HepG2 (cell line): ENCODE data around the gene TMEM127. TPM values are rescaled to one million over a fixed set of nuclear protein-coding genes. Genes with fewer than 3 reads are reported as not detected.

Source experiments
- AGO2 ChIP-seq: fragments of 200-400 bp; formaldehyde crosslinking; optimal IDR thresholded peaks from 2 replicates; pipeline ENCODE3; 2017; ENCODE audit warnings: mild to moderate bottlenecking, low read depth, low read length, moderate library complexity
- ARID3A ChIP-seq: IDR thresholded peaks from 2 replicates; pipeline ENCODE4 v1.6.1; 2012; ENCODE audit warnings: low read depth, low read length, improper control_type of control experiment
- ATF5 ChIP-seq: sonication (generic); formaldehyde crosslinking; IDR thresholded peaks from 2 replicates; pipeline ENCODE4 v1.4.0; 2020; ENCODE audit warnings: mild to moderate bottlenecking, low read depth, missing genetic modification reagents
- DNMT3B ChIP-seq: conservative IDR thresholded peaks from 2 replicates; pipeline ENCODE4 v1.6.1; 2016; ENCODE audit warnings: missing biosample characterization, control low read depth
- FUBP1 ChIP-seq: sonication (generic); formaldehyde crosslinking; IDR thresholded peaks from 2 replicates; pipeline ENCODE4 v1.5.1; 2020; ENCODE audit warnings: missing genetic modification reagents, mild to moderate bottlenecking, borderline replicate concordance
- HDAC2 ChIP-seq: sonication (generic); formaldehyde crosslinking; IDR thresholded peaks from 2 replicates; pipeline ENCODE4 v1.4.0; 2020; ENCODE audit warnings: missing genetic modification reagents
- HNRNPLL ChIP-seq: fragments of 200-400 bp; formaldehyde crosslinking; IDR thresholded peaks from 2 replicates; pipeline ENCODE4 v1.6.1; 2017; ENCODE audit warnings: mild to moderate bottlenecking, low read depth, low read length; ENCODE audit not compliant: poor library complexity, severe bottlenecking
- MLX ChIP-seq: IDR thresholded peaks from 2 replicates; pipeline ENCODE4 v1.6.1; 2016
- NR2F6 ChIP-seq, 2 experiments: IDR thresholded peaks; 2 replicates each; pipeline ENCODE4 v1.6.1; 2016; ENCODE audit warnings: antibody characterized with exemption in 1 of 2, mild to moderate bottlenecking in 1 of 2
- REPIN1 ChIP-seq: sonication (generic); formaldehyde crosslinking; IDR thresholded peaks from 2 replicates; pipeline ENCODE4 v1.8.0; 2022; ENCODE audit warnings: missing genetic modification reagents, low read depth, mild to moderate bottlenecking, borderline replicate concordance
- SP140L ChIP-seq: sonication (generic); formaldehyde crosslinking; IDR thresholded peaks from 2 replicates; pipeline ENCODE4 v1.4.0; 2020; ENCODE audit warnings: missing genetic modification reagents, borderline replicate concordance
- XBP1 ChIP-seq: sonication (generic); formaldehyde crosslinking; IDR thresholded peaks from 2 replicates; pipeline ENCODE4 v1.5.0; 2020; ENCODE audit warnings: missing genetic modification reagents
- ZBTB1 ChIP-seq: sonication (generic); formaldehyde crosslinking; IDR thresholded peaks from 2 replicates; pipeline ENCODE4 v1.4.0; 2020; ENCODE audit warnings: missing genetic modification reagents, borderline replicate concordance
- ZFP62 ChIP-seq: sonication (generic); formaldehyde crosslinking; IDR thresholded peaks from 2 replicates; pipeline ENCODE4 v1.4.0; 2020; ENCODE audit warnings: missing genetic modification reagents
- ZNF333 ChIP-seq: sonication (generic); formaldehyde crosslinking; IDR thresholded peaks from 2 replicates; pipeline ENCODE4 v1.4.0; 2020; ENCODE audit warnings: mild to moderate bottlenecking, missing genetic modification reagents, borderline replicate concordance
- ZNF468 ChIP-seq: sonication (generic); formaldehyde crosslinking; IDR thresholded peaks from 2 replicates; pipeline ENCODE4 v1.8.0; 2022; ENCODE audit warnings: mild to moderate bottlenecking, moderate library complexity, missing genetic modification reagents
- ZNF616 ChIP-seq: sonication (generic); formaldehyde crosslinking; IDR thresholded peaks from 2 replicates; pipeline ENCODE4 v1.5.0; 2020; ENCODE audit warnings: low read depth, mild to moderate bottlenecking, missing genetic modification reagents
- ZNF703 ChIP-seq: sonication (generic); formaldehyde crosslinking; IDR thresholded peaks from 2 replicates; pipeline ENCODE4 v1.5.1; 2020; ENCODE audit warnings: missing genetic modification reagents, mild to moderate bottlenecking, moderate library complexity, borderline replicate concordance
- ZNF790 ChIP-seq: sonication (generic); formaldehyde crosslinking; IDR thresholded peaks from 2 replicates; pipeline ENCODE4 v1.8.0; 2022; ENCODE audit warnings: missing genetic modification reagents, mild to moderate bottlenecking, borderline replicate concordance
- ZNF792 ChIP-seq: IDR thresholded peaks from 2 replicates; pipeline ENCODE4 v1.6.1; 2016
- ZNF841 ChIP-seq: sonication (generic); formaldehyde crosslinking; IDR thresholded peaks from 2 replicates; pipeline ENCODE4 v1.8.1; 2023; ENCODE audit warnings: missing genetic modification reagents, borderline replicate concordance
- ZUFSP ChIP-seq: sonication (generic); formaldehyde crosslinking; IDR thresholded peaks from 2 replicates; pipeline ENCODE4 v1.9.0; 2021; ENCODE audit warnings: missing genetic modification reagents, mild to moderate bottlenecking, borderline replicate concordance
- polyA plus RNA-seq, 8 experiments: library from polyadenylated mRNA; depleted of rRNA in 3 of 8; stranded (reverse) in 7 of 8; unstranded in 1 of 8; fragments of >200 nt; fragmentation: Illumina TruSeq in 4 of 8; extraction: Trizol in 4 of 8; gene quantifications; 2 replicates each; pipeline versions ENCODE4 v1.2.1 to v1.2.3, GENCODE V29; 2011 to 2016; ENCODE audit warnings: low read depth in 4 of 8, missing spikeins in 1 of 8, mixed read lengths in 1 of 8; ENCODE audit not compliant: insufficient read depth in 1 of 8
- total RNA-seq, 5 experiments: library from RNA; depleted of rRNA; stranded (reverse); fragments of >200 nt; fragmentation: Illumina TruSeq; extraction: Trizol; gene quantifications; 2 replicates each; pipeline ENCODE4 v1.2.3, GENCODE V29; 2016; ENCODE audit warnings: low read depth in 1 of 5

TMEM127 gene
- total and polyA plus RNA-seq, 2 of the 13 experiments (the other 11 are each of a cell fraction or from before 2014, with no cell fraction given): 21.5 to 33.9 TPM

- TF ChIP-seq ZBTB1 (CRISPR knock-in tag) (no peak), HDAC2 (CRISPR knock-in tag) (peak; percentile 81; the same call in 1 of the 2 replicates), DNMT3B (CRISPR knock-in tag) (peak; percentile 71; the same call in 1 of the 2 replicates), REPIN1 (CRISPR knock-in tag) (peak; percentile 90; the same call in 1 of the 2 replicates), ZNF703 (CRISPR knock-in tag) (peak; percentile 49; the same call in 1 of the 2 replicates), ZNF790 (peak; percentile 87), MLX (CRISPR knock-in tag) (no peak; the same call in 1 of the 2 replicates), HNRNPLL (peak; percentile 97), SP140L (CRISPR knock-in tag) (no peak; the same call in 1 of the 2 replicates), ATF5 (CRISPR knock-in tag) (0 out of 2 replicates have a peak, but pooled peaks have one; percentile 72), ZNF333 (CRISPR knock-in tag) (no peak; the same call in none of the 2 replicates), ZNF616 (CRISPR knock-in tag) (no peak), ZNF841 (no peak; the same call in 1 of the 2 replicates), ZNF468 (CRISPR knock-in tag) (no peak), ZFP62 (CRISPR knock-in tag) (no peak), ZNF792 (peak; percentile 83), XBP1 (CRISPR knock-in tag) (no peak), AGO2 (peak; percentile 80), NR2F6 (IDR thresholded peaks at IDR 0.05) (no peak), NR2F6 (CRISPR knock-in tag; IDR thresholded peaks at IDR 0.05) (no peak; the same call in 1 of the 2 replicates), ZUFSP (CRISPR knock-in tag) (no peak), FUBP1 (CRISPR knock-in tag) (peak; percentile 83; the same call in 1 of the 2 replicates), ARID3A (no peak)
Measured at GRCh38 chr2:96265840-96266679, at the start of gene TMEM127, which contains the start of gene CIAO1 (continued).
